AG04450 (cell line): ENCODE results near the gene PCP4. TPM values are rescaled to one million over a fixed set of nuclear protein-coding genes. Genes with fewer than 3 reads are reported as not detected.

ENCODE experiments used
- CTCF ChIA-PET: fragments of 300-600, 350-600 bp; formaldehyde crosslinking; extraction: SDS; loops from one replicate; lab custom pipeline; 2022; ENCODE audit warnings: antibody characterized with exemption, inconsistent platforms; lab: Charles Lee
- POLR2A ChIA-PET: fragments of 350-600 bp; formaldehyde crosslinking; extraction: SDS; loops from one replicate; lab custom pipeline; 2021; ENCODE audit warnings: antibody characterized with exemption, inconsistent platforms; lab: Yijun Ruan, JAX
- DNase-seq: peaks from one replicate; pipeline ENCODE4 v3.0.0-alpha.2; 2011; ENCODE audit warnings: low read depth, low spot score
- H3K27ac ChIP-seq: one replicate; pipeline ENCODE4 v1.5.1; 2012; ENCODE audit warnings: low read depth, low read length, control low read depth
- H3K27me3 ChIP-seq: one replicate; pipeline ENCODE4 v1.6.0; 2012; ENCODE audit warnings: low read length; ENCODE audit not compliant: control insufficient read depth, insufficient read depth
- H3K4me3 ChIP-seq: 2 replicates; pipeline ENCODE4 v1.5.1; 2011; ENCODE audit warnings: mild to moderate bottlenecking, low read depth, low read length, control low read depth
- H3K9me3 ChIP-seq: 2 replicates; pipeline ENCODE4 v1.5.1; 2012; ENCODE audit warnings: low read length; ENCODE audit not compliant: control insufficient read depth, insufficient read depth
- CTCF ChIP-seq: IDR thresholded peaks from 2 replicates; pipeline ENCODE4 v1.5.1; 2011; ENCODE audit warnings: low read depth, low read length, control low read depth, inconsistent platforms
- polyA plus RNA-seq: library from polyadenylated mRNA; depleted of rRNA; stranded (reverse); fragments of >200 nt; gene quantifications from 2 replicates; pipeline ENCODE4 v1.2.3, GENCODE V29; 2011

Gene PCP4
- polyA plus RNA-seq, 1 experiment = not detected

DNA sequence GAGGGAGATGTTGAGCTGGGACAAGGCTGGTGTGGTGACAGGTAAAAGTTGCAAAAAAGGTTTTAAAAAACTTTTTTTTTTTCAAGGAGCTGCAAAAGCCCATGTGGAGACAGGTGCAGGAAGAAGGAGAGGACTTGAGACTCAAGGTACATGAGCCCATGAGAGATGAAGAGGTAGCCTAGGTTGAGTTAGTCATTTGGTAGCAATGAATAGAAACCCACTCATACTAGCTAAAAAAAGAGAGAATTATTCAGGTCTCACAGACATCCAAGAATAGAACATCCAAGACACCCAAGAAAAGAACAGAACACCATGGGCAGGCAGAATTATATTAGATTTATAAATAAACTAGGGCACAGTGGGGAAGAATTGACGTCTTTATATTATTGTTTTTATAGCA is 65.1 kb downstream of the PCP4 start:
- Histone ChIP-seq H3K27me3 (no peaks in the 10 kb centered on the region), H3K9me3 (peaks cover 34% of the 10 kb centered on the region), H3K27ac (no peak overlapping the region), H3K4me3 (no peak overlapping the region)
- CTCF ChIA-PET = no interaction called here
- POLR2A ChIA-PET = no interaction called here
- no peak for DNase-seq
- no peak for TF ChIP-seq CTCF

- TF ChIP-seq CTCF = no peak
- Histone ChIP-seq H3K4me3 (no peak overlapping the region), H3K9me3 (peaks cover 45% of the 10 kb centered on the region), H3K27ac (no peak overlapping the region), H3K27me3 (no peaks in the 10 kb centered on the region)
- no peak for DNase-seq
- ChIA-PET CTCF (no interaction called here), POLR2A (no interaction called here)
These were observed 67.7 kb downstream of the PCP4 start for GRCh38 chr21:39934895-39935294.

- Histone ChIP-seq H3K27ac (no peak overlapping the region), H3K9me3 (peaks cover 37% of the 10 kb centered on the region), H3K27me3 (no peaks in the 10 kb centered on the region), H3K4me3 (no peak overlapping the region)
- ChIA-PET POLR2A (no interaction called here), CTCF (no interaction called here)
- no peak for TF ChIP-seq CTCF
- no peak for DNase-seq
These were observed 68.5 kb downstream of the PCP4 start for GRCh38 chr21:39935716-39936115.

DNA sequence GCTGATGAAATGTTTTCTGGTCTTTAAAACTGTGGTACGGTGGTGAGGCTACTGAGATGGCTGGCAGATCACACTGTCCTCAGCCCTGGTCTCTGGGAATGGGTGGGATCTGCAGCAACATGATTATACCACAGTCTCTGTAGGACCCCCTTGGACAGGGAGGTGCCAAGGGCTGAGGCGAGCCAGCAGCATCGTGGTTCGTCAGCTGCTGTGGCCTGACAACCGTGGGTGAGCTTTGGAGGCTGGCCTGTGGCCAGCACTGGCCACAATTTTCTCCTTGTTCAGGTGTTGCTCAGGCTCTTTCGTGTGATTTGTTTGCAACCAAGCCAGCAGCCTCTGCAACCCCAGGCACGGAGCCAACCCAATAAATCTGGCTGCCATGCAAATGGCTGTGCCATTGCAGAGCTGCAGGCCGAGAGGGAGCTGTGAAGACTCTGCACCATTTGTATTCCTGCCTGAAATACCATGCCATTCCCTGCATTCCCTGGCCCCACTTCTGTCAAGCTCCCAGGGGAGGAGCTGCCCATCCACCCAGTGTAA is 70.9 kb downstream of the PCP4 start:
- no peak overlapping the region for H3K4me3 ChIP-seq
- peaks cover 48% of the 10 kb centered on the region for H3K9me3 ChIP-seq
- ChIA-PET CTCF (no interaction called here), POLR2A (no interaction called here)
- DNase-seq = no peak
- H3K27me3 ChIP-seq = no peaks in the 10 kb centered on the region
- H3K27ac ChIP-seq = no peak overlapping the region
- TF ChIP-seq CTCF = no peak

- POLR2A ChIA-PET = no interaction called here
- Histone ChIP-seq H3K27ac (no peak overlapping the region), H3K27me3 (no peaks in the 10 kb centered on the region), H3K4me3 (no peak overlapping the region), H3K9me3 (peaks cover 31% of the 10 kb centered on the region)
- CTCF ChIA-PET = no interaction called here
- no peak for TF ChIP-seq CTCF
- no peak for DNase-seq
These were observed 79.0 kb downstream of the PCP4 start for GRCh38 chr21:39946199-39946598.
